Liver (tissue), 9 donors: Measurements from ENCODE around the gene GCC1. TPM values are rescaled to one million over a fixed set of nuclear protein-coding genes. Genes with fewer than 3 reads are reported as not detected.

Experiments
- DNase-seq: peaks from one replicate; pipeline ENCODE4 v3.0.0-alpha.2; 2017; ENCODE audit warnings: low spot score
- H3K27ac ChIP-seq, 2 donors: one replicate each; pipeline ENCODE4 v1.7.0; 2013; ENCODE audit warnings: inconsistent platforms in 2 of 2, low read length in 2 of 2, control low read depth in 1 of 2, low read depth in 1 of 2, mild to moderate bottlenecking in 1 of 2
- H3K27me3 ChIP-seq, 4 donors: one replicate each; pipeline versions ENCODE4 v1.6.1 to v1.7.0; 2013; ENCODE audit warnings: low read length in 3 of 4, inconsistent platforms in 1 of 4, mild to moderate bottlenecking in 1 of 4, moderate library complexity in 1 of 4; ENCODE audit not compliant: control insufficient read depth in 4 of 4, insufficient read depth in 4 of 4
- H3K36me3 ChIP-seq, 4 donors: one replicate each; pipeline versions ENCODE4 v1.6.1 to v1.7.0; 2013; ENCODE audit warnings: low read length in 3 of 4, mild to moderate bottlenecking in 3 of 4, low read depth in 1 of 4, moderate library complexity in 1 of 4; ENCODE audit not compliant: control insufficient read depth in 4 of 4, insufficient read depth in 3 of 4
- H3K4me1 ChIP-seq, 4 donors: one replicate each; pipeline versions ENCODE4 v1.6.1 to v1.7.0; 2013; ENCODE audit warnings: low read length in 3 of 4, mild to moderate bottlenecking in 3 of 4, moderate library complexity in 1 of 4; ENCODE audit not compliant: control insufficient read depth in 4 of 4, insufficient read depth in 4 of 4
- H3K4me3 ChIP-seq, 3 donors: one replicate each; pipeline versions ENCODE4 v1.6.1 to v1.7.0; 2013; ENCODE audit warnings: low read length in 3 of 3, control low read depth in 1 of 3, low read depth in 1 of 3, mild to moderate bottlenecking in 1 of 3
- H3K9ac ChIP-seq, 2 donors: one replicate each; pipeline ENCODE4 v1.7.0; 2013; ENCODE audit warnings: low read length in 2 of 2, mild to moderate bottlenecking in 2 of 2, moderate library complexity in 2 of 2, control low read depth in 1 of 2, low read depth in 1 of 2
- H3K9me3 ChIP-seq, 4 donors: one replicate each; pipeline versions ENCODE4 v1.6.1 to v1.7.0; 2013; ENCODE audit warnings: low read length in 3 of 4; ENCODE audit not compliant: control insufficient read depth in 4 of 4
- EGR1 ChIP-seq, 2 donors: IDR thresholded peaks; 2 replicates each; pipeline ENCODE4 v1.6.1; 2016 to 2018; ENCODE audit warnings: antibody characterized with exemption in 2 of 2, low read depth in 2 of 2
- FOXA1 ChIP-seq: IDR thresholded peaks from 2 replicates; pipeline ENCODE4 v1.6.1; 2016; ENCODE audit warnings: antibody characterized with exemption
- FOXA2 ChIP-seq: IDR thresholded peaks from 2 replicates; pipeline ENCODE4 v1.6.1; 2016; ENCODE audit warnings: antibody characterized with exemption
- GABPA ChIP-seq, 2 donors: IDR thresholded peaks in 1 of 2; conservative IDR thresholded peaks in 1 of 2; 2 replicates each; pipeline ENCODE4 v1.6.1; 2016; ENCODE audit warnings: antibody characterized with exemption in 2 of 2, mild to moderate bottlenecking in 1 of 2, moderate library complexity in 1 of 2
- HNF4A ChIP-seq, 2 donors: conservative IDR thresholded peaks; 2 replicates each; pipeline ENCODE4 v1.6.1; 2016; ENCODE audit warnings: antibody characterized with exemption in 2 of 2, mild to moderate bottlenecking in 2 of 2
- HNF4G ChIP-seq: IDR thresholded peaks from 2 replicates; pipeline ENCODE4 v1.6.1; 2016; ENCODE audit warnings: antibody characterized with exemption
- JUND ChIP-seq, 2 donors: IDR thresholded peaks; 2 replicates each; pipeline ENCODE4 v1.6.1; 2016; ENCODE audit warnings: antibody characterized with exemption in 2 of 2
- NR2F2 ChIP-seq: IDR thresholded peaks from 2 replicates; pipeline ENCODE4 v1.6.1; 2016; ENCODE audit warnings: antibody characterized with exemption
- RAD21 ChIP-seq, 2 donors: IDR thresholded peaks; 2 replicates each; pipeline ENCODE4 v1.6.1; 2016; ENCODE audit warnings: antibody characterized with exemption in 2 of 2, mild to moderate bottlenecking in 2 of 2
- RXRA ChIP-seq, 2 donors: IDR thresholded peaks; 2 replicates each; pipeline ENCODE4 v1.6.1; 2017 to 2018; ENCODE audit warnings: antibody characterized with exemption in 2 of 2, mild to moderate bottlenecking in 1 of 2
- SP1 ChIP-seq: IDR thresholded peaks from 2 replicates; pipeline ENCODE4 v1.6.1; 2018; ENCODE audit warnings: antibody characterized with exemption, mild to moderate bottlenecking
- TAF1 ChIP-seq: conservative IDR thresholded peaks from 2 replicates; pipeline ENCODE4 v1.6.1; 2016; ENCODE audit warnings: antibody characterized with exemption, mild to moderate bottlenecking
- YY1 ChIP-seq: IDR thresholded peaks from 2 replicates; pipeline ENCODE4 v1.6.1; 2016; ENCODE audit warnings: antibody characterized with exemption, mild to moderate bottlenecking
- WGBS: extraction: QIAGEN DNeasy Blood & Tissue Kit; methylation state at CpG from one replicate; pipeline ENCODE4 v1.1.7; 2013; 5-methylcytosine and 5-hydroxymethylcytosine counted together
- polyA plus RNA-seq, 2 donors: library from polyadenylated mRNA; stranded (reverse) in 1 of 2; unstranded in 1 of 2; fragments of 200-250 nt in 1 of 2; fragments of >200 nt in 1 of 2; fragmentation: Nextera tagmentation in 1 of 2; extraction: Ambion mirVana in 1 of 2; gene quantifications; one replicate each; pipeline versions ENCODE4 v1.2.1 to v1.2.3, GENCODE V29; 2013 to 2015
- total RNA-seq, 2 donors: library from RNA; depleted of rRNA; stranded (reverse); fragments of >200 nt; gene quantifications; one replicate each; pipeline ENCODE4 v1.2.3, GENCODE V29; 2014
- TF ChIP-seq, protein P1 (sequence below): IDR thresholded peaks from 2 replicates; pipeline ENCODE4 v1.6.1; 2016; ENCODE audit warnings: antibody characterized with exemption, mild to moderate bottlenecking
- TF ChIP-seq, protein P2 (sequence below): IDR thresholded peaks from 2 replicates; pipeline ENCODE4 v1.6.1; 2016; ENCODE audit warnings: antibody characterized with exemption
- TF ChIP-seq, protein P3 (sequence below): IDR thresholded peaks from 2 replicates; pipeline ENCODE4 v1.6.1; 2016; ENCODE audit warnings: antibody characterized with exemption
- TF ChIP-seq, protein P4 (sequence below): IDR thresholded peaks from 2 replicates; pipeline ENCODE4 v1.6.1; 2016; ENCODE audit warnings: antibody characterized with exemption
- TF ChIP-seq, protein P5 (sequence below): fragments of 150-350 bp; IDR thresholded peaks from 2 replicates; pipeline ENCODE4 v1.5.1; 2017; ENCODE audit warnings: improper control_type of control experiment, low read depth, low read length; ENCODE audit not compliant: missing input control
- donor health status: healthy.
- donor health status: healthy.
- donor health status: healthy.
- donor health status: healthy.
- donor health status: healthy.

Gene GCC1
- total and polyA plus RNA-seq, 4 donors, result 4.6 to 16.1 (median 8.0) TPM

DNA sequence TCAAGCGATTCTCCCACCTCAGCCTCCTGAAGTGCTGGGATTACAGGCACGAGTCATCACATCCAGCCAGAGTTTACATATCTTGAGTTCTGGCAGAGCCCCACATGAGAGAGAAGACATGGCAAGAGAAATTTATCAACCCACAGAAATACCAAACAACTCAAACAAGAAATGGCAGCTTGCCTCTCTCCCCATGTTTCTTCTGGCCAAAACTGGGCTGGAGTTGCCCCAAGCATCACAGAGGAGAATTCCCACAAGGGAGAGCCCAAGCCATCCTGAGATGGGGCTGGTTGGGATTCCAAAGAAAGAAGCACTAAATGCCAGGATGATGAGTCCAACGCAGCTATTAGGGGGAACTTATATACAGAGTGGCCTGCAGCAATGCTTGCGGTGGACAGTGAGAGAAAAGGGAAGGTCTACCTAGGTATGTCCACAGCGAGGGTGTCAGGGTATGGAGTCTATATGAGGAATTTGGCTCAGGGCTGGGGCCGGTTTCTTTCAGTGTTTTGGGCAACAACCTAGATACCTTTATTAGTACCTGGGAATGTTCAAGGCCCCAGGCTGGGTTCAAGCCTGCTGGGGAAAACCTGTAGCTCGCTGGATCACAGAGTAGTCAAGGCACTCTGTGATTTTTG is 47.0 kb upstream of the GCC1 start:
- no peaks in the 10 kb centered on the region for H3K36me3 ChIP-seq
- TF ChIP-seq NR2F2 (no peak), FOXA2 (no peak), FOXA1 (no peak), RXRA (IDR thresholded peaks at IDR 0.05) (no peak), TAF1 (no peak), SP1 (no peak), EGR1 (IDR thresholded peaks at IDR 0.05; ENCODE audit: low read depth in 2 of 2) (no peak), RAD21 (IDR thresholded peaks at IDR 0.05) (no peak), HNF4A (conservative IDR thresholded peaks at IDR 0.05) (no peak), YY1 (no peak), JUND (IDR thresholded peaks at IDR 0.05) (no peak), HNF4G (no peak), GABPA (IDR thresholded peaks at IDR 0.05 in 1 of 2, conservative IDR thresholded peaks at IDR 0.05 in 1 of 2) (no peak)
- TF ChIP-seq, protein P1, sequence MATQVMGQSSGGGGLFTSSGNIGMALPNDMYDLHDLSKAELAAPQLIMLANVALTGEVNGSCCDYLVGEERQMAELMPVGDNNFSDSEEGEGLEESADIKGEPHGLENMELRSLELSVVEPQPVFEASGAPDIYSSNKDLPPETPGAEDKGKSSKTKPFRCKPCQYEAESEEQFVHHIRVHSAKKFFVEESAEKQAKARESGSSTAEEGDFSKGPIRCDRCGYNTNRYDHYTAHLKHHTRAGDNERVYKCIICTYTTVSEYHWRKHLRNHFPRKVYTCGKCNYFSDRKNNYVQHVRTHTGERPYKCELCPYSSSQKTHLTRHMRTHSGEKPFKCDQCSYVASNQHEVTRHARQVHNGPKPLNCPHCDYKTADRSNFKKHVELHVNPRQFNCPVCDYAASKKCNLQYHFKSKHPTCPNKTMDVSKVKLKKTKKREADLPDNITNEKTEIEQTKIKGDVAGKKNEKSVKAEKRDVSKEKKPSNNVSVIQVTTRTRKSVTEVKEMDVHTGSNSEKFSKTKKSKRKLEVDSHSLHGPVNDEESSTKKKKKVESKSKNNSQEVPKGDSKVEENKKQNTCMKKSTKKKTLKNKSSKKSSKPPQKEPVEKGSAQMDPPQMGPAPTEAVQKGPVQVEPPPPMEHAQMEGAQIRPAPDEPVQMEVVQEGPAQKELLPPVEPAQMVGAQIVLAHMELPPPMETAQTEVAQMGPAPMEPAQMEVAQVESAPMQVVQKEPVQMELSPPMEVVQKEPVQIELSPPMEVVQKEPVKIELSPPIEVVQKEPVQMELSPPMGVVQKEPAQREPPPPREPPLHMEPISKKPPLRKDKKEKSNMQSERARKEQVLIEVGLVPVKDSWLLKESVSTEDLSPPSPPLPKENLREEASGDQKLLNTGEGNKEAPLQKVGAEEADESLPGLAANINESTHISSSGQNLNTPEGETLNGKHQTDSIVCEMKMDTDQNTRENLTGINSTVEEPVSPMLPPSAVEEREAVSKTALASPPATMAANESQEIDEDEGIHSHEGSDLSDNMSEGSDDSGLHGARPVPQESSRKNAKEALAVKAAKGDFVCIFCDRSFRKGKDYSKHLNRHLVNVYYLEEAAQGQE, result no peak
- TF ChIP-seq, protein P2, sequence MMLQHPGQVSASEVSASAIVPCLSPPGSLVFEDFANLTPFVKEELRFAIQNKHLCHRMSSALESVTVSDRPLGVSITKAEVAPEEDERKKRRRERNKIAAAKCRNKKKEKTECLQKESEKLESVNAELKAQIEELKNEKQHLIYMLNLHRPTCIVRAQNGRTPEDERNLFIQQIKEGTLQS, result no peak
- TF ChIP-seq, protein P3, sequence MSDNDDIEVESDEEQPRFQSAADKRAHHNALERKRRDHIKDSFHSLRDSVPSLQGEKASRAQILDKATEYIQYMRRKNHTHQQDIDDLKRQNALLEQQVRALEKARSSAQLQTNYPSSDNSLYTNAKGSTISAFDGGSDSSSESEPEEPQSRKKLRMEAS, result no peak
- TF ChIP-seq, protein P4, sequence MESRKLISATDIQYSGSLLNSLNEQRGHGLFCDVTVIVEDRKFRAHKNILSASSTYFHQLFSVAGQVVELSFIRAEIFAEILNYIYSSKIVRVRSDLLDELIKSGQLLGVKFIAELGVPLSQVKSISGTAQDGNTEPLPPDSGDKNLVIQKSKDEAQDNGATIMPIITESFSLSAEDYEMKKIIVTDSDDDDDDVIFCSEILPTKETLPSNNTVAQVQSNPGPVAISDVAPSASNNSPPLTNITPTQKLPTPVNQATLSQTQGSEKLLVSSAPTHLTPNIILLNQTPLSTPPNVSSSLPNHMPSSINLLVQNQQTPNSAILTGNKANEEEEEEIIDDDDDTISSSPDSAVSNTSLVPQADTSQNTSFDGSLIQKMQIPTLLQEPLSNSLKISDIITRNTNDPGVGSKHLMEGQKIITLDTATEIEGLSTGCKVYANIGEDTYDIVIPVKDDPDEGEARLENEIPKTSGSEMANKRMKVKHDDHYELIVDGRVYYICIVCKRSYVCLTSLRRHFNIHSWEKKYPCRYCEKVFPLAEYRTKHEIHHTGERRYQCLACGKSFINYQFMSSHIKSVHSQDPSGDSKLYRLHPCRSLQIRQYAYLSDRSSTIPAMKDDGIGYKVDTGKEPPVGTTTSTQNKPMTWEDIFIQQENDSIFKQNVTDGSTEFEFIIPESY, result no peak
- TF ChIP-seq, protein P5, sequence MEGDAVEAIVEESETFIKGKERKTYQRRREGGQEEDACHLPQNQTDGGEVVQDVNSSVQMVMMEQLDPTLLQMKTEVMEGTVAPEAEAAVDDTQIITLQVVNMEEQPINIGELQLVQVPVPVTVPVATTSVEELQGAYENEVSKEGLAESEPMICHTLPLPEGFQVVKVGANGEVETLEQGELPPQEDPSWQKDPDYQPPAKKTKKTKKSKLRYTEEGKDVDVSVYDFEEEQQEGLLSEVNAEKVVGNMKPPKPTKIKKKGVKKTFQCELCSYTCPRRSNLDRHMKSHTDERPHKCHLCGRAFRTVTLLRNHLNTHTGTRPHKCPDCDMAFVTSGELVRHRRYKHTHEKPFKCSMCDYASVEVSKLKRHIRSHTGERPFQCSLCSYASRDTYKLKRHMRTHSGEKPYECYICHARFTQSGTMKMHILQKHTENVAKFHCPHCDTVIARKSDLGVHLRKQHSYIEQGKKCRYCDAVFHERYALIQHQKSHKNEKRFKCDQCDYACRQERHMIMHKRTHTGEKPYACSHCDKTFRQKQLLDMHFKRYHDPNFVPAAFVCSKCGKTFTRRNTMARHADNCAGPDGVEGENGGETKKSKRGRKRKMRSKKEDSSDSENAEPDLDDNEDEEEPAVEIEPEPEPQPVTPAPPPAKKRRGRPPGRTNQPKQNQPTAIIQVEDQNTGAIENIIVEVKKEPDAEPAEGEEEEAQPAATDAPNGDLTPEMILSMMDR, result no peak

More for the DNA sequence above, 47.0 kb upstream of the GCC1 start:
- Histone ChIP-seq H3K9ac (no peak overlapping the region), H3K27me3 (no peaks in the 10 kb centered on the region), H3K9me3 (no peaks in the 10 kb centered on the region), H3K4me1 (peaks cover 0 to 5% (median 3%) of the 10 kb centered on the region in 4 donors), H3K4me3 (no peak overlapping the region), H3K27ac (no peak overlapping the region)
- 83% methylated on average over 7 of the region's 7 CpGs for WGBS
- DNase-seq, result no peak
